Uterine smooth muscle cell (primary cell): ENCODE data around the gene LAMTOR3. TPM values are rescaled to one million over a fixed set of nuclear protein-coding genes. Genes with fewer than 3 reads are reported as not detected.

Experiments used
- total RNA-seq: library from RNA; depleted of rRNA; stranded (reverse); fragments of >200 nt; gene quantifications from 2 replicates; pipeline ENCODE4 v1.2.3, GENCODE V29; 2014

Gene LAMTOR3
- total RNA-seq, result 39.5 and 45.5 TPM in 2 replicates

GRCh38 chr4:99894161-99894997, at the start of gene LAMTOR3:
Gene LAMTOR3, minus strand, starts transcription at chr4:99894427. Its CDS starts 464 bp downstream, at chr4:99893963.

Other genes with a start within 250 kb of the LAMTOR3 start
- under 0.01 TPM in 1 of 2 replicates, not detected in the other for gene C4orf54, start 236.6 kb downstream of the LAMTOR3 start, total RNA-seq
- gene DAPP1, start 77.6 kb downstream of the LAMTOR3 start, total RNA-seq, result not detected in 2 replicates
- 42.2 and 43.5 TPM in 2 replicates for gene DNAJB14, start 52.2 kb upstream of the LAMTOR3 start, total RNA-seq
- gene H2AZ1, start 55.8 kb upstream of the LAMTOR3 start, total RNA-seq, result 226 and 741 TPM in 2 replicates